HepG2 (cell line): Measurements from ENCODE around the gene ATP6V1G2. TPM values are rescaled to one million over a fixed set of nuclear protein-coding genes. Genes with fewer than 3 reads are reported as not detected.

Experiments
- AKAP8 ChIP-seq: sonication (generic); formaldehyde crosslinking; IDR thresholded peaks from 2 replicates; pipeline ENCODE4 v1.5.1; 2020; ENCODE audit warnings: mild to moderate bottlenecking, missing genetic modification reagents
- ARNTL ChIP-seq: sonication (generic); formaldehyde crosslinking; IDR thresholded peaks from 2 replicates; pipeline ENCODE4 v1.4.0; 2020; ENCODE audit warnings: mild to moderate bottlenecking, missing genetic modification reagents
- ASH2L ChIP-seq: fragments of 300-600, 200-600 bp; sonication (generic); IDR thresholded peaks from 2 replicates; pipeline ENCODE4 v1.7.0; 2017; ENCODE audit warnings: low read depth, mild to moderate bottlenecking, moderate library complexity, mixed read lengths, low read length; ENCODE audit not compliant: insufficient read length
- ATF7-NPFF ChIP-seq: sonication (generic); formaldehyde crosslinking; IDR thresholded peaks from 2 replicates; pipeline ENCODE4 v1.8.1; 2023; ENCODE audit warnings: mild to moderate bottlenecking, low read depth, missing genetic modification reagents, moderate library complexity
- CC2D1A ChIP-seq: sonication (generic); formaldehyde crosslinking; IDR thresholded peaks from 2 replicates; pipeline ENCODE4 v1.8.1; 2023; ENCODE audit warnings: mild to moderate bottlenecking, missing genetic modification reagents
- CEBPB ChIP-seq: IDR thresholded peaks from 2 replicates; pipeline ENCODE4 v1.6.1; 2011; ENCODE audit warnings: low read depth, low read length, improper control_type of control experiment, borderline replicate concordance
- EP300 ChIP-seq, 3 experiments: sonication (generic) in 1 of 3; formaldehyde crosslinking in 1 of 3; IDR thresholded peaks; 2 replicates each; pipeline versions ENCODE4 v1.5.1 to v1.6.1; 2011 to 2020; ENCODE audit warnings: low read depth in 2 of 3, low read length in 2 of 3, borderline replicate concordance in 1 of 3, improper control_type of control experiment in 1 of 3, mild to moderate bottlenecking in 1 of 3, missing genetic modification reagents in 1 of 3, moderate library complexity in 1 of 3
- FLYWCH1 ChIP-seq: sonication (generic); formaldehyde crosslinking; IDR thresholded peaks from 2 replicates; pipeline ENCODE4 v1.8.1; 2023; ENCODE audit warnings: mild to moderate bottlenecking, missing genetic modification reagents
- HNRNPH1 ChIP-seq: fragments of 200-400 bp; formaldehyde crosslinking; optimal IDR thresholded peaks from 2 replicates; pipeline ENCODE3; 2017; ENCODE audit warnings: mild to moderate bottlenecking, low read depth, low read length
- HNRNPLL ChIP-seq: fragments of 200-400 bp; formaldehyde crosslinking; IDR thresholded peaks from 2 replicates; pipeline ENCODE4 v1.6.1; 2017; ENCODE audit warnings: mild to moderate bottlenecking, low read depth, low read length; ENCODE audit not compliant: poor library complexity, severe bottlenecking
- NCOA5 ChIP-seq: sonication (generic); formaldehyde crosslinking; IDR thresholded peaks from 2 replicates; pipeline ENCODE4 v1.4.0; 2020; ENCODE audit warnings: missing genetic modification reagents
- SALL1 ChIP-seq: sonication (generic); formaldehyde crosslinking; IDR thresholded peaks from 2 replicates; pipeline ENCODE4 v1.8.0; 2022; ENCODE audit warnings: mild to moderate bottlenecking, missing genetic modification reagents
- THAP11 ChIP-seq: IDR thresholded peaks from 2 replicates; pipeline ENCODE4 v1.6.1; 2016; ENCODE audit warnings: missing biosample characterization, missing genetic modification reagents
- ZFP1 ChIP-seq: IDR thresholded peaks from 2 replicates; pipeline ENCODE4 v1.6.1; 2016
- ZNF264 ChIP-seq: sonication (generic); formaldehyde crosslinking; IDR thresholded peaks from 2 replicates; pipeline ENCODE4 v1.4.0; 2020; ENCODE audit warnings: missing genetic modification reagents
- ZNF33B ChIP-seq: sonication (generic); formaldehyde crosslinking; IDR thresholded peaks from 2 replicates; pipeline ENCODE4 v1.5.1; 2020; ENCODE audit warnings: mild to moderate bottlenecking, missing genetic modification reagents
- ZNF530 ChIP-seq: sonication (generic); formaldehyde crosslinking; IDR thresholded peaks from 2 replicates; pipeline ENCODE4 v1.5.0; 2020; ENCODE audit warnings: low read depth, mild to moderate bottlenecking, missing genetic modification reagents
- ZNF660 ChIP-seq: sonication (generic); formaldehyde crosslinking; IDR thresholded peaks from 2 replicates; pipeline ENCODE4 v1.5.1; 2020; ENCODE audit warnings: mild to moderate bottlenecking, low read depth, missing genetic modification reagents, borderline replicate concordance
- ZNF672 ChIP-seq: sonication (generic); formaldehyde crosslinking; IDR thresholded peaks from 2 replicates; pipeline ENCODE4 v1.8.1; 2022; ENCODE audit warnings: missing genetic modification reagents
- ZNF766 ChIP-seq: sonication (generic); formaldehyde crosslinking; IDR thresholded peaks from 2 replicates; pipeline ENCODE4 v1.5.0; 2020; ENCODE audit warnings: missing genetic modification reagents, borderline replicate concordance
- ZNF816 ChIP-seq: sonication (generic); formaldehyde crosslinking; IDR thresholded peaks from 2 replicates; pipeline ENCODE4 v1.8.0; 2022; ENCODE audit warnings: missing genetic modification reagents, mild to moderate bottlenecking, borderline replicate concordance
- polyA plus RNA-seq, 8 experiments: library from polyadenylated mRNA; depleted of rRNA in 3 of 8; stranded (reverse) in 7 of 8; unstranded in 1 of 8; fragments of >200 nt; fragmentation: Illumina TruSeq in 4 of 8; extraction: Trizol in 4 of 8; gene quantifications; 2 replicates each; pipeline versions ENCODE4 v1.2.1 to v1.2.3, GENCODE V29; 2011 to 2016; ENCODE audit warnings: low read depth in 4 of 8, missing spikeins in 1 of 8, mixed read lengths in 1 of 8; ENCODE audit not compliant: insufficient read depth in 1 of 8
- total RNA-seq, 5 experiments: library from RNA; depleted of rRNA; stranded (reverse); fragments of >200 nt; fragmentation: Illumina TruSeq; extraction: Trizol; gene quantifications; 2 replicates each; pipeline ENCODE4 v1.2.3, GENCODE V29; 2016; ENCODE audit warnings: low read depth in 1 of 5
- TF ChIP-seq, protein P1 (sequence below): IDR thresholded peaks from 2 replicates; pipeline ENCODE4 v1.6.1; 2018; ENCODE audit warnings: missing genetic modification reagents
- TF ChIP-seq, protein P2 (sequence below): sonication (generic); formaldehyde crosslinking; IDR thresholded peaks from 2 replicates; pipeline ENCODE4 v1.4.0; 2020; ENCODE audit warnings: missing genetic modification reagents
- TF ChIP-seq, protein P3 (sequence below): IDR thresholded peaks from 2 replicates; pipeline ENCODE4 v1.6.1; 2012; ENCODE audit warnings: low read depth, low read length, improper control_type of control experiment
- TF ChIP-seq, protein P4 (sequence below): conservative IDR thresholded peaks from 2 replicates; pipeline ENCODE4 v1.6.1; 2018; ENCODE audit warnings: missing genetic modification reagents

ATP6V1G2 gene
- total and polyA plus RNA-seq, 2 of the 13 experiments (the other 11 are each of a cell fraction or from before 2014, with no cell fraction given) = 0.27 to 0.83 TPM

DNA sequence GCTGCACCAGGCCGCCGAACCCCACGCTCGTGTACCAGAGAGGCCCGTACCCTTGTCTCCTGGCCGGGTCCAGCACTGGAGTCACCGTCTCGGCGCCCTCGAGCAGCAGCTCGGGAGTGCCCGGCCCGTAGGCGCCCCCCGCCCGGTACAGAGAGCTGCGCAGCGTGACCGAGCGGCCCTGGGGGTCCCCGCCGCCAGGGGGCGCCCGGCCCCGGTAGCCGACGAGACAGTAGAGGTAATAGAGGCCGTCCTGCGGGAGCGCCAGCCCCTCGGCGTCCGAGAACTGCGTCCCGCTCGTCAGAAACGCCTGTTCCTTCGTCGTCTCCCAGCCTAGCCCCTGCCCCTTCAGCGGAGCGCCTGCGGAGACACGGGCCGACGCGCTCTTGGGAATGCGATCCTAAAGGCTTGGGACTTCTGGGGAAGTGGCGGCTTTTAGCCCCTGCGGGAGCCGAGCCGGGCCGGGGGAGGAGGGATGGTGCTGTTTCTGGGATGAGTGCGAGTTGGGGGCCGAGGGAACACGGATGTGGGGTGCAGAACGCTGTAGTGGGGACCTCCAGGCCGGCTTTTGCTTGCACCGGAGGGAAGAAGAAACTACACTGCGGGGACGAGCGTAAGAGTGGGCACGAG is 34.5 kb upstream of the ATP6V1G2 start (continued):
- TF ChIP-seq THAP11 (CRISPR knock-in tag) (peak; percentile 73), AKAP8 (no peak), NCOA5 (CRISPR knock-in tag) (no peak), HNRNPLL (peak; percentile 97), ATF7-NPFF (CRISPR knock-in tag) (no peak), HNRNPH1 (no peak), ZNF33B (CRISPR knock-in tag) (0 out of 2 replicates have a peak, but pooled peaks have one; percentile 44), ZNF660 (CRISPR knock-in tag) (no peak), ASH2L (no peak), ZNF766 (CRISPR knock-in tag) (peak; percentile 89; the same call in 1 of the 2 replicates), CEBPB (no peak), SALL1 (CRISPR knock-in tag) (peak; percentile 80), ARNTL (peak; percentile 51; the same call in 1 of the 2 replicates), ZNF264 (CRISPR knock-in tag) (no peak), ZNF816 (no peak), EP300 (IDR thresholded peaks at IDR 0.05; ENCODE audit: low read depth in 2 of 2, low read length in 2 of 2) (no peak), EP300 (CRISPR knock-in tag; IDR thresholded peaks at IDR 0.05; ENCODE audit: borderline replicate concordance) (no peak), CC2D1A (CRISPR knock-in tag) (no peak), ZNF672 (CRISPR knock-in tag) (no peak), ZNF530 (peak; percentile 81; the same call in 1 of the 2 replicates), FLYWCH1 (CRISPR knock-in tag) (no peak), ZFP1 (CRISPR knock-in tag) (0 out of 2 replicates have a peak, but pooled peaks have one; percentile 2)
- TF ChIP-seq, protein P1, sequence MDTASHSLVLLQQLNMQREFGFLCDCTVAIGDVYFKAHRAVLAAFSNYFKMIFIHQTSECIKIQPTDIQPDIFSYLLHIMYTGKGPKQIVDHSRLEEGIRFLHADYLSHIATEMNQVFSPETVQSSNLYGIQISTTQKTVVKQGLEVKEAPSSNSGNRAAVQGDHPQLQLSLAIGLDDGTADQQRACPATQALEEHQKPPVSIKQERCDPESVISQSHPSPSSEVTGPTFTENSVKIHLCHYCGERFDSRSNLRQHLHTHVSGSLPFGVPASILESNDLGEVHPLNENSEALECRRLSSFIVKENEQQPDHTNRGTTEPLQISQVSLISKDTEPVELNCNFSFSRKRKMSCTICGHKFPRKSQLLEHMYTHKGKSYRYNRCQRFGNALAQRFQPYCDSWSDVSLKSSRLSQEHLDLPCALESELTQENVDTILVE (CRISPR knock-in tag) = peak; percentile 68; the same call in 1 of the 2 replicates
- TF ChIP-seq, protein P2, sequence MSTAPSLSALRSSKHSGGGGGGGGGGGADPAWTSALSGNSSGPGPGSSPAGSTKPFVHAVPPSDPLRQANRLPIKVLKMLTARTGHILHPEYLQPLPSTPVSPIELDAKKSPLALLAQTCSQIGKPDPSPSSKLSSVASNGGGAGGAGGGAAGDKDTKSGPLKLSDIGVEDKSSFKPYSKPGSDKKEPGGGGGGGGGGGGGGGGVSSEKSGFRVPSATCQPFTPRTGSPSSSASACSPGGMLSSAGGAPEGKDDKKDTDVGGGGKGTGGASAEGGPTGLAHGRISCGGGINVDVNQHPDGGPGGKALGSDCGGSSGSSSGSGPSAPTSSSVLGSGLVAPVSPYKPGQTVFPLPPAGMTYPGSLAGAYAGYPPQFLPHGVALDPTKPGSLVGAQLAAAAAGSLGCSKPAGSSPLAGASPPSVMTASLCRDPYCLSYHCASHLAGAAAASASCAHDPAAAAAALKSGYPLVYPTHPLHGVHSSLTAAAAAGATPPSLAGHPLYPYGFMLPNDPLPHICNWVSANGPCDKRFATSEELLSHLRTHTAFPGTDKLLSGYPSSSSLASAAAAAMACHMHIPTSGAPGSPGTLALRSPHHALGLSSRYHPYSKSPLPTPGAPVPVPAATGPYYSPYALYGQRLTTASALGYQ (CRISPR knock-in tag) = no peak
- TF ChIP-seq, protein P3, sequence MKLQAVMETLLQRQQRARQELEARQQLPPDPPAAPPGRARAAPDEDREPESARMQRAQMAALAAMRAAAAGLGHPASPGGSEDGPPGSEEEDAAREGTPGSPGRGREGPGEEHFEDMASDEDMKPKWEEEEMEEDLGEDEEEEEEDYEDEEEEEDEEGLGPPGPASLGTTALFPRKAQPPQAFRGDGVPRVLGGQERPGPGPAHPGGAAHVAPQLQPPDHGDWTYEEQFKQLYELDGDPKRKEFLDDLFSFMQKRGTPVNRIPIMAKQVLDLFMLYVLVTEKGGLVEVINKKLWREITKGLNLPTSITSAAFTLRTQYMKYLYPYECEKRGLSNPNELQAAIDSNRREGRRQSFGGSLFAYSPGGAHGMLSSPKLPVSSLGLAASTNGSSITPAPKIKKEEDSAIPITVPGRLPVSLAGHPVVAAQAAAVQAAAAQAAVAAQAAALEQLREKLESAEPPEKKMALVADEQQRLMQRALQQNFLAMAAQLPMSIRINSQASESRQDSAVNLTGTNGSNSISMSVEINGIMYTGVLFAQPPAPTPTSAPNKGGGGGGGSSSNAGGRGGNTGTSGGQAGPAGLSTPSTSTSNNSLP = no peak
- TF ChIP-seq, protein P4, sequence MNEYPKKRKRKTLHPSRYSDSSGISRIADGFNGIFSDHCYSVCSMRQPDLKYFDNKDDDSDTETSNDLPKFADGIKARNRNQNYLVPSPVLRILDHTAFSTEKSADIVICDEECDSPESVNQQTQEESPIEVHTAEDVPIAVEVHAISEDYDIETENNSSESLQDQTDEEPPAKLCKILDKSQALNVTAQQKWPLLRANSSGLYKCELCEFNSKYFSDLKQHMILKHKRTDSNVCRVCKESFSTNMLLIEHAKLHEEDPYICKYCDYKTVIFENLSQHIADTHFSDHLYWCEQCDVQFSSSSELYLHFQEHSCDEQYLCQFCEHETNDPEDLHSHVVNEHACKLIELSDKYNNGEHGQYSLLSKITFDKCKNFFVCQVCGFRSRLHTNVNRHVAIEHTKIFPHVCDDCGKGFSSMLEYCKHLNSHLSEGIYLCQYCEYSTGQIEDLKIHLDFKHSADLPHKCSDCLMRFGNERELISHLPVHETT (CRISPR knock-in tag) = no peak
